ENCODE results near the gene NGF. TPM values are rescaled to one million over a fixed set of nuclear protein-coding genes. Genes with fewer than 3 reads are reported as not detected.

Gene NGF
- total and polyA plus RNA-seq, 2 of the 4 experiments (the other 2 are of a cell fraction), result 12.5 to 21.7 TPM

- Histone ChIP-seq H2BK20ac (ENCODE audit: low read depth, low read length) (peak overlapping the region; percentile 75), H3K4me3 (ENCODE audit: insufficient read depth, low read depth, low read length) (no peak overlapping the region), H3K56ac (ENCODE audit: extremely low read depth, insufficient read depth, low read length) (no peak overlapping the region), H4K5ac (ENCODE audit: low read depth, low read length) (0 out of 2 replicates have a peak overlapping the region, but pooled peaks have one; percentile 3), H3K36me3 (ENCODE audit: control insufficient read depth, insufficient read depth, low read length) (no peaks in the 10 kb centered on the region), H4K91ac (ENCODE audit: insufficient read depth, low read depth, low read length) (peak overlapping the region; percentile 69), H3K18ac (ENCODE audit: low read depth, low read length) (0 out of 2 replicates have a peak overlapping the region, but pooled peaks have one; percentile 10), H3K9me3 (ENCODE audit: control insufficient read depth, insufficient read depth, low read length) (no peaks in the 10 kb centered on the region; the same call in 1 of the 2 replicates), H3K27ac (ENCODE audit: insufficient read depth, low read length) (peak overlapping the region; percentile 18; the same call in 1 of the 2 replicates), H3K4me1 (ENCODE audit: control insufficient read depth, insufficient read depth, low read length) (peaks cover 15% of the 10 kb centered on the region), H3K14ac (replicated peaks; ENCODE audit: low read depth, low read length) (peak overlapping the region; percentile 71), H4K8ac (ENCODE audit: low read depth in 2 of 2, low read length in 2 of 2) (peak overlapping the region in 1 of 2 experiments; percentile 53; a peak in 2 of 4 replicates), H3K79me1 (ENCODE audit: low read depth in 1 of 2, low read length in 2 of 2) (no peaks in the 10 kb centered on the region), H2AFZ (replicated peaks; ENCODE audit: low read length, poor library complexity) (peak overlapping the region; percentile 70), H2AK5ac (ENCODE audit: low read depth, low read length) (peak overlapping the region; percentile 72; the same call in 1 of the 2 replicates), H2BK15ac (ENCODE audit: low read depth, low read length) (peak overlapping the region; percentile 82; the same call in 2 of the 3 replicates), H3K4ac (ENCODE audit: low read depth, low read length) (peak overlapping the region; percentile 94), H3K27me3 (ENCODE audit: control insufficient read depth, insufficient read depth, low read length) (no peaks in the 10 kb centered on the region), H3K23ac (ENCODE audit: low read depth, low read length) (peak overlapping the region; percentile 34; the same call in 1 of the 2 replicates), H4K20me1 (ENCODE audit: insufficient read depth, low read length) (no peaks in the 10 kb centered on the region), H2BK120ac (ENCODE audit: low read depth, low read length) (peak overlapping the region; percentile 93), H3K9me1 (ENCODE audit: insufficient read depth, low read length) (peaks cover 11% of the 10 kb centered on the region), H3K4me2 (ENCODE audit: low read depth, low read length) (peak overlapping the region; percentile 69), H3K9ac (ENCODE audit: low read depth, low read length) (no peak overlapping the region), H2AK9ac (replicated peaks; ENCODE audit: low read depth, low read length, poor library complexity) (peak overlapping the region; percentile 31), H2BK5ac (ENCODE audit: low read depth, low read length, poor library complexity, severe bottlenecking) (peak overlapping the region; percentile 7)
- intact Hi-C loops (cut with micrococcal nuclease) (no loop called here), dilution Hi-C loops (cut with HindIII; ENCODE audit: low sequenced_read_pairs, unreplicated experiment) (no loop called here), in situ Hi-C loops (cut with MboI; ENCODE audit: low sequenced_read_pairs) (no loop called here)
- ATAC-seq (ENCODE audit: low read depth) (peak; percentile 93), DNase-seq (peak; percentile 85)
- BruUV-seq (replicated peaks), result no TSS peak
- 56% methylated on average over 1 of the region's 7 CpGs; no CpG with 5 or more reads in 1 of the 2 experiments for WGBS, 2 experiments (ENCODE audit: extremely low coverage in 2 of 2, insufficient read length in 1 of 2)
- ChIA-PET CTCF (interaction anchor here (0.6 to 1.6 kb wide), 2 partner anchors 32 to 226 kb away, joined by 3 read pairs; no protein-coding TSS in a partner anchor), POLR2A (ENCODE audit: unreplicated experiment) (no interaction called here)
- TF ChIP-seq MAZ (IDR thresholded peaks at IDR 0.05; ENCODE audit: borderline replicate concordance, low read depth, low read length) (0 out of 2 replicates have a peak, but pooled peaks have one; percentile 4), CTCF (conservative IDR thresholded peaks at IDR 0.05; ENCODE audit: low read depth, low read length) (no peak)
Measured at GRCh38 chr1:115364046-115364779, 26.2 kb upstream of the NGF start.

All from IMR-90 (cell line).